NCI-H2029 treated with DMSO at 0.1 percent for 48 hours (cell line): ENCODE measurements around the gene CRADD.
"Not testable (repeated sequence)": the region's sequence is repeated elsewhere in the genome, so short reads cannot be mapped to it uniquely, and the experiment has no call there.

Experiments
- DNase-seq: peaks from one replicate; lab custom pipeline; 2025; lab: John Stamatoyannopoulos, UW

Gene CRADD

DNA sequence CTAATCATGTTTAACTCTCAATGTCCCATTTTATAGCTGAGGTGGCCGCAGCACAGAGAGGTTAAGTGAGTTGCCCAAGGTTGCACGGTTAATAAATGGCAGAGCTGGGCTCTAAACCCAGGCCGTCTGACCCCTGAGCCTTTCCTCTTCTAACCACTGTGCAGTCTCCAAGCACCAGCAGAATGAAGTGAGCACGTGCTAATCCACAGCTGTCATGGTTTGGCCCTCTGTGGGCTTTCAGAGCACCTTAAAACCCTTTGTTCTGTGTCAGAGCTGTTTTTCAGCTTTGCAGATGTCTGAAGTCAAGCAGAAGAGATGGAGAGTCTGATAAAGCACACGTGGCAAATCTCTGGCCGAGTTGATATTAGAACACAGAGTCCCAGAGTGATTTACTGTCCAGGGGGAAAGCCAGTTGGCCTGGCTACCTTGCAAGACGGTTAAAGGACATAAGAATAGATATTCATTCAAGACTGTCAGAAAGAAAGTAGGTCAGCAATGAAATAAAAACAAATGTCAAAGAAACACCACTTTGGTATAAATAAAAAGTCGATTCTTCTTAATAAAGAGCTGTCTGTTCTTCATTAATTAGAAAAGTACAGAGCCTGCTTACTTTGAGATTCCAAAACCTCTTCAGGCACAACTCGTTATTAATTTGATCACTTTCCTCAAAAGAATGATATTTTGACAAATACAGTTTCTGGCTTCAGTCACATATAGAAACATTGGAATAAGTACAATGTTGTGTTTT is 107.3 kb downstream of the CRADD start:
- no peak for DNase-seq

DNA sequence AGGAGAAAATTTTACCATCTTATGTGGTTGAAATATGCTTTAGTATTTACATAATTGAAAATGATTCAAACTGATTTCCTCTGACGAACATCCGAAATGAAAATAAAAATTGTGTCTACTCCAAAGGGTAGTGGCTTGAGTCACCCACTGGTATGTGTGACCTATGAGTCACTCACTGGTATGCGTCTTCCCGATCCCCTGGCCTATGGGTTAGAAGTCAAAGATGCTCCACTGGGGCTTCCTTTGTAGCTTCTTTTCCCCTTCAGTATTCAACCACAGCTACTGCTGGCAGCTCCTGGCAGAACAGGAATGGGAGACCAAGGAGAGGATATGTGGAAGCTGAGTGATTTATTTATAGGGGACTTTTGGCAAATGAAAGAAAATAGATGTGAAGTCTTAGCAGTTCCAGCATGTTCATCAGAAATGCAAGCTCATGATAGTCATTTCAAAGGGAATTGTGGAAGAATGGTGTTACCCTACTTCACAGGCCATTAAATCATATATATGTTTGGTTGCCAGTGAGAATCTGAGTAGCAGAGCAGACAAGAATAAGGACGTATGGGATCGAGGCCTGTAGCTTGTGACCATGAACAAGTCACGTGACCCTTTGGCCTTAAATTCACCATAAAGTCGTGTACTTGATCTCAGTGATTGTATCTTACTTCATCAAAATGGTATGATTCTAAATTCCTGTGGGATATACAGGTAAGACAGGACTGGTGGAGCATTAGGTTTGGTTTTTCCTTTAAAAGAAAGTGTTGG is 108.3 kb downstream of the CRADD start:
- DNase-seq = no peak

DNA sequence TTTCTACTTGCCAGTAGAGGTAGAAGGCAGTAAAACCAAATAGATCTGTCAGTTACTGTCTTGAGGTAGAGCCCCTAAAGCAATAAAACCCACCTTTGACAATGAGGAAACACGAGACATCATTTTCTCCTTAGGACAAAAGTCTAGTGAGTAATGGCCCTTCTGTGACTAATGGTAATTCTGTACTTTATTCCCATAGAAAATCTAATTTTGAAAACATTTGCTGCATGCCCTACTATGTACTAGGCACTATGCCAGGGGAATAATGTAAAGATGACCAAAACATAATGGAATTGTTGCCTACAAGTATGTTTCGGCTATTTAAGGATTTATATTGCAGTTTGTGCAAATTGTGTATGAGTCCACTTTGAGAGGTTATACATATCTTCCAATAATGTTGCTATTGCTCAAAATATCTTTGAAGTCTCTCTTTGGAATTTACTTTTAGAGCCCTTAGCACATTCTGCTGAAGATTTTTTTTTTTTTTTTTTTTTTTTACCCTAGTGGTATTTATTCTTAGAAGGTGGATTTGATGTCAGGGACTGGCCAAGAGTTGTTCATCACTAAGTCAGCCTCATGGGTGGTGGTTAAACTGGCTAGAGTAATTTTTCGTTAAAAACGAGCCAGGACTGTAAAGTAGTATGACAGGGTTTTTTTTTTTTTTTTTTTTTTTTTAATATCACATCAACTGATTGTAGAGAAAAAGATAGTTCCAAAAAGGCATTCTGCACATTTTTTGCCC is 109.7 kb downstream of the CRADD start:
- DNase-seq = no peak

GRCh38 chr12:93788853-93789252 is 111.7 kb downstream of the CRADD start:
- no peak for DNase-seq

DNA sequence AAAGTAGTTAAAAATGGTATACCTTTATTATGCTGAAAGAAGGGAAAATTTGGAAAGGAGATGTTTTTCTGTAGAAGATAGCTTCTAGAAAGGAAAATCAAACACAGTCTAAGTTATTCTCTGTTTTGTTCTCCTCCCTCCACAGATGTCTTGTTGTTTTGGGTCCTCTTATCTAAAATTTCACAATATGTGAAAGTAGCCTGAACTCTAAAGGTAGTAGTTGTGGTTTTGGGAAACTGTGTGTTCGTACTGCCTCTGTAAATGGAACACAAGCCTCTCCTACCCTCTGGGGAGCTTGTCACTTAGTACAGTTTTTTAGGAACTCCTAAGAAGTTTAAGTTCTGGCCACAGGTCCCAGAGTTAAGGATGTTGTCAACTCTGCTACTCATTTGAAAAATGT is 112.6 kb downstream of the CRADD start:
- no peak for DNase-seq

GRCh38 chr12:93790472-93791152 is 113.4 kb downstream of the CRADD start:
- no peak for DNase-seq

GRCh38 chr12:93793007-93793406 is 115.8 kb downstream of the CRADD start:
- DNase-seq = no peak

- DNase-seq = no peak
Observed at GRCh38 chr12:93793983-93794382, 116.8 kb downstream of the CRADD start.

DNA sequence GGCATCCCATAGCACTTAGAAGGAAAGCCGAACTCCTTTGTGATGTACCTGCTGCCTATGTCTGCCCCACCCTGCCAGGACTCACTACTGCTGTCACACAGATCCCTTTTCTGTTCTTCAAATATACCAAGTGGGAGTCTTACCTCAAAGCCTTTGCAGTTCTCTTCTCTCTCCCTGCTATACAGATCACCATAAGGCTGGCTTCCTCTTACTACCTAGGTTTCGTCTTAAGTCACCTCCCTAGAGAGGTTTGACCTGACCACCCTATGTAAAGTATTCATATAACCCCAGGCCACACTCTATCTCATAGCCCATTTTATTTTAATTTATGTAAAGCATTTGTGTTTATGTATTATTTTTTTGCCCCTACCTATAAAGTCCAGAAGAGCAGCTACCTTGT is 117.6 kb downstream of the CRADD start:
- DNase-seq = no peak

- DNase-seq = no peak
Observed at GRCh38 chr12:93795352-93795751, 118.2 kb downstream of the CRADD start.

- no peak for DNase-seq
Observed at GRCh38 chr12:93796729-93797128, 119.6 kb downstream of the CRADD start.

GRCh38 chr12:93798279-93799151 is 121.3 kb downstream of the CRADD start:
- no peak for DNase-seq

DNA sequence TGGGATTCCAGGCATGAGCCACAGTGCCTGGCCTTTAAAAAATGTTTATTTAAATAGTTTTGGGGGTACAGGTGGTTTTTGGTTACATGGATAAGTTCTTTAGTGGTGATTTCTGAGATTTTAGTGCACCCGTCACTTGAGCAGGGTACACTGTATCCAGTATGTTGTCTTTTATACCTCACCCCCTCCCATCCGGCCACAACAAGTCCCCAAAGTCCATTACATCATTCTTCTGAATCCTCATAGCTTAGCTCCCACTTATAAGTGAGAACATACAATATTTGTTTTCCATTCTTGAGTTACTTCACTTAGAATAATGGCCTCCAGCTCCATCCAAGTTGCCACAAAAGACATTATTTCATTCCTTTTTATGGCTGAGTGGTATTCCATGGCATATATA is 124.5 kb downstream of the CRADD start:
- not testable (repeated sequence) for DNase-seq

GRCh38 chr12:93802293-93802692 is 125.1 kb downstream of the CRADD start:
- DNase-seq = no peak

- DNase-seq = no peak
Observed at GRCh38 chr12:93802698-93803423, 125.7 kb downstream of the CRADD start.

DNA sequence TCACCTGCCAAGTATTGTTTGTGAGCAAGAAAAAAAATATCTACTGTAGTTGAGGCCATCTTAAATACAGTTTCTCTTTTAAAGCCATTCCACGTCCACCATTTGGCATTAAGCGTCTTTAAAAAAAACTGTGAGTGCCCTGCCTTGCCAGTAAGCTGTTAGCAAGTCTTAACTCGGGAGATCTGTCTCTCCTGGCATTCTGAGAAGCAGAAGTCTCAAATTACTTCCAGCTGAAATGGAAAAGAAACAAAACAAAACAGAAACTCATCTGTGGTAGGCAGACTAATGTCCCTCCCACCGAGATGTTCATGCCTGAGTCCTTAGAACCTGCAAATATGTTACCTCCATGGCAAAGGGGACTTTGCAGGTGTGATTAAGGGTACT is 126.2 kb downstream of the CRADD start:
- no peak for DNase-seq

DNA sequence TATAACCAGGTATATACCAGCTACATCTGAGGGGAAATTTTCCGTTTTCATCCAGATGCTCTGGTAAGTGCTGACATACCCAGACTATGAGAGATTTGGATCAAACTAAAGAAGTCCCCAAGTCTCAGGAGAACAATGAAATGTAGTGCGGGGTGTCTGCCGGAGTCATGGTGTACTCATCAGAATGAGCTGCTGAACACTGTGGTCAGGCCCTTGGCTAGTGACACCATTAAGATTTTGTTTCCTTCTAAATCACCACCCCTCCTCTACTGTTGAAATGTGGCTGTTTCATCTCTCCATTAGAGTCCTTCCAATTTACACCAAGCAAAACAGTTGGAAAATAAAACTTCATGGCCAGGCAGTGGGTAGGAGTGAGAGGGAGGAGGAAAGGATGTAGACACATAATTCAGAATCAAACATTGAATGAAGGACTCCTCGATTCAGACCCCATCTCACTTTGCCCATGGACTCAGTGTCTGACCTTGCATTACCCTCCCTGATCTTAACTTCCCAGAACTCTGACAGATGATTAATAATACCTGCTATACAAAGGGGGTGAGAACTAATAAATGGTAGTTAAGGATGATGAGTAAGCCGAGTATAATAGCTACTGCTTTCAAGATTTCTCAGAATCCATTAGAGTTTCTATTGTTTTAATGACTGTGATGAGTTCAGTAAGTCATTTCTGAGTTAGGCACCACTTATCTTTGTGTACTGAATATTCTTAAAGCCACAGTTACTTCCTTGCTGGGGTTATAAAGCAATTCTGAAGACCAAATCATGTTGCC is 127.4 kb downstream of the CRADD start:
- no peak for DNase-seq

DNA sequence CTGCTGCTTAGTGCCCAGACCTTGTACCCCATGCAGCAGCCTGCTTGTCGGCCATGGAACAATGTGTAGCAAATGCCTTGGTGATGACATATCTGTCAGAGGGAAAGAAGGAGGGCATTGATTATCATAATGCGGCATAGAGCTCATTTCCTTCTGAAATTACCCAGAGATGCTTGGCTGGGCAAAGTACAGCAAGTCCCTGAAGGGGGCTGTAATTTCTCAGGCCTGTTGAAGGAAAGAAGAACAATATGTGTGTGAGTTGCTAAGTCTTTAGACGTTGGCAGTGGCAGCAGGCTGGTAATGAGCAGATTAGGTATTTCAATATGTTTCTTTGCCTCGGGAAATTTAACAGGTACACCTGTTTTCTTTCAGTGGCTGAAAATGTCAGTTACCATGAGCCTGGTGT is 128.6 kb downstream of the CRADD start:
- no peak for DNase-seq

GRCh38 chr12:93807354-93807753 is 130.2 kb downstream of the CRADD start:
- DNase-seq = no peak
